Right lobe of liver (tissue), 6 donors: ENCODE data around the gene TUBB2B. TPM values are rescaled to one million over a fixed set of nuclear protein-coding genes. Genes with fewer than 3 reads are reported as not detected.
"Not testable (repeated sequence)": the region's sequence is repeated elsewhere in the genome, so short reads cannot be mapped to it uniquely, and the experiment has no call there.

ENCODE experiments used
- ATAC-seq, 4 donors: fragments of 200-7000 bp; cut with Tn5 transposase; one replicate each; pipeline ENCODE4 v1.9.1; 2020; ENCODE audit warnings: mild to moderate bottlenecking in 4 of 4, moderate library complexity in 4 of 4
- DNase-seq, 3 donors: peaks; one replicate each; pipeline ENCODE4 v3.0.0-alpha.2; 2020
- H3K27ac ChIP-seq, 3 donors: fragments of 200-600 bp; one replicate each; pipeline ENCODE4 v1.8.0; 2022
- H3K27me3 ChIP-seq, 2 donors: fragments of 200-600 bp; one replicate each; pipeline ENCODE4 v1.8.0; 2022
- H3K36me3 ChIP-seq, 4 donors: fragments of 200-600 bp; sonication (generic) in 1 of 4; one replicate each; pipeline versions ENCODE4 v1.5.1 to v1.8.0; 2017 to 2022; ENCODE audit warnings: control low read depth in 1 of 4
- H3K4me1 ChIP-seq, 4 donors: fragments of 200-600 bp; sonication (generic) in 1 of 4; one replicate each; pipeline versions ENCODE4 v1.5.1 to v1.8.0; 2017 to 2022; ENCODE audit warnings: control low read depth in 1 of 4
- H3K4me3 ChIP-seq, 3 donors: fragments of 200-600 bp; one replicate each; pipeline ENCODE4 v1.8.0; 2022
- H3K9me3 ChIP-seq, 4 donors: fragments of 200-600 bp; sonication (generic) in 1 of 4; one replicate each; pipeline versions ENCODE4 v1.5.1 to v1.8.0; 2017 to 2022; ENCODE audit warnings: control low read depth in 1 of 4
- CTCF ChIP-seq, 4 donors: fragments of 200-600 bp in 3 of 4; fragments of 450-650 bp in 1 of 4; IDR thresholded peaks; one replicate each; pipeline versions ENCODE4 v1.5.1 to v1.8.0; 2016 to 2022; ENCODE audit warnings: antibody characterized with exemption in 4 of 4, mild to moderate bottlenecking in 2 of 4
- POLR2A ChIP-seq: fragments of 450-650 bp; IDR thresholded peaks from one replicate; pipeline ENCODE4 v1.6.1; 2017; ENCODE audit warnings: antibody characterized with exemption, mild to moderate bottlenecking
- WGBS: methylation state at CpG from one replicate; pipeline ENCODE4 v1.1.6; 2018; ENCODE audit warnings: low coverage, low lambda C conversion rate; ENCODE audit not compliant: insufficient coverage; ENCODE audit errors: missing lambda C conversion rate; 5-methylcytosine and 5-hydroxymethylcytosine counted together
- intact Hi-C, 2 donors: fragments of 100-400 bp; cut with DNase I; formaldehyde crosslinking; loops; one replicate each; pipeline versions ENCODE4 v1.11.2 to v1.14.1; 2022
- total RNA-seq, 6 experiments: library from RNA; depleted of rRNA in 2 of 6; stranded (reverse); fragments of >200 nt in 2 of 6; fragmentation: NEBNext Ultra II Directional in 3 of 6; extraction: Animal tissue kit (Norgen Biotek cat#: 25700) in 3 of 6; gene quantifications; one replicate each; pipeline versions ENCODE4 v1.1.0 to v1.2.4, GENCODE V29; 2016 to 2023
- donor health status: DM: no; HTN: yes; CAD: no.
- donor health status: DM: no; HTN: no; CAD: no.
- donor health status: DM: no; HTN: no; CAD: no.
- donor health status: DM: no; HTN: yes; CAD: no.
- donor health status: DM: no; HTN: yes; CAD: no.

The TUBB2B gene
- total RNA-seq, 6 experiments from 2014 or later, result 1.0 to 3.9 (median 2.5) TPM

DNA sequence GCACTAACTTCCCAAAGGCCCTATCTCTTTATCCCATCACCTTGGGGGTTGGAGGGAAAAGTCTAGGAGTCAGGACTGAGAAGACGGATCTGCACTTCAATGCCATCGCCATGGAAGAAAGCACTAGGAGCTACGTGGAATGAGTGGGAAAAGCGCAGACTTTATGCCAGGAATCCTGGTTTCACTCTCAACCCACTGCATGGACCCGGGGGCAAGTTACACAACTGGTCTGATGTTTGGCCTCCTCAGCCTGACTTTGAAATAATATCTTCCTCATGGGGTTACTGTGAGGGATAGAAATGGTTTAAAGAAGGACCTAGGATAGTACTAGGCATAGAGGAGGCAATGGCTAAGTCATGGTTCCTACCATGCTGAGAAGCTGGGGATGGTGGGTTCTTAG is 17.8 kb upstream of the TUBB2B start:
- H3K4me1 ChIP-seq, result peaks cover 0 to 11% (median 2%) of the 10 kb centered on the region in 4 donors
- peak in 2 of 3 donors; percentile 59 to 71 for DNase-seq
- TF ChIP-seq POLR2A, result no peak
- TF ChIP-seq CTCF (IDR thresholded peaks at IDR 0.05), result no peak
- H3K27ac ChIP-seq, result peak overlapping the region; percentile 42 to 69 (median 47)
- peak; percentile 85 to 90 (median 88) for ATAC-seq
- H3K9me3 ChIP-seq, result no peaks in the 10 kb centered on the region
- no peaks in the 10 kb centered on the region for H3K36me3 ChIP-seq
- intact Hi-C loops, result no loop called here
- WGBS, result 46% methylated on average over 5 of the region's 5 CpGs
- H3K27me3 ChIP-seq, result no peaks in the 10 kb centered on the region
- no peak overlapping the region for H3K4me3 ChIP-seq

- H3K36me3 ChIP-seq, H3K9me3 ChIP-seq, H3K27me3 ChIP-seq, DNase-seq, H3K4me3 ChIP-seq, ATAC-seq, intact Hi-C loops: not testable (repeated sequence)
- WGBS, result 54% methylated on average over 7 of the region's 7 CpGs
- Histone ChIP-seq H3K4me1 (peaks cover 0 to 11% (median 2%) of the 10 kb centered on the region in 4 donors), H3K27ac (peak overlapping the region; percentile 42 to 69 (median 47))
Measured at GRCh38 chr6:3244832-3245161, 17.3 kb upstream of the TUBB2B start.

DNA sequence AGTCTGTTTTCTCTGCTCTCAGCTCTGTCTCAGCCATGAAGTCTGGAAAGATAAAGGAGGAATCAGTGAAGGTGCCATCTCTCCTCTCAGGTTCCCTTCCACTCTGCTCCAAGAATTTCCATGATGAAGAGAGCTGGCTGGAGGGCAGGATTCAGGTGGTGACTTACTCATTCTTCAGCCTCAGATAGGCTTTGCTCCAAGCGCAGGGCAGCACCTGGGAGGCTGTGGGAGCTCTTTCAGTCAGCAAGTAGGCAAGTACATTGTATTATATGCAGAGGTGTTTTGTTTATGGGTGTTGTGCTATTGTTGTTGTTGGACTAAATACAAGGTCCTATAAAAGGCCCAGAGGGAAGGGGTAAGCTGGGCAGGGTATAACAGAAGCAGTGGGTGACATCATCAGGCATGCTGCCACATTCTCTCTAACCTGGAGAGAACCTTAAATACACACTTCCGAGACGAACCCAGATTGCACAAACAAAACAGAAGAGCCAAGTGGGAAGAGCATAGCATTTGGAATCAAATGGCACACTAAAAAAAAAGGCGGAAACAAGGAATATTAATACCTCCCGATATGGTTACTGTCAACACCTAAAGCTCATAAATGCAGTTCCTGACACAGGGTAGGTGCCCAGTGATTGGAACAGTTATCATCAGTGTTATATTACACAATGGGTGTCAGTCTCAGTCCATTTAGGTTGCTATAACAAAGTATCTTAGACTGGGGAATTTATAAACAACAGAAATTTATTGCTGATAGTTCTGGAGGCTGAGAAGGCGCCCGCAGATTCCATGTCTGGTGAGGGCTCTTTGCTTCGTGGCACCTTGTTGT is 16.8 kb upstream of the TUBB2B start:
- WGBS, result 59% methylated on average over 5 of the region's 8 CpGs
- H3K9me3 ChIP-seq, result no peaks in the 10 kb centered on the region
- intact Hi-C loops, result no loop called here
- peak overlapping the region; percentile 42 to 69 (median 47) for H3K27ac ChIP-seq
- no peak overlapping the region for H3K4me3 ChIP-seq
- H3K27me3 ChIP-seq, result no peaks in the 10 kb centered on the region
- H3K36me3 ChIP-seq, result no peaks in the 10 kb centered on the region
- peaks cover 0 to 11% (median 2%) of the 10 kb centered on the region in 4 donors for H3K4me1 ChIP-seq
- ATAC-seq, result peak; percentile 43 to 80 (median 77)
- no peak for DNase-seq
- TF ChIP-seq POLR2A (no peak), CTCF (IDR thresholded peaks at IDR 0.05) (no peak)

- ATAC-seq (no peak), DNase-seq (no peak)
- no peak for TF ChIP-seq CTCF (IDR thresholded peaks at IDR 0.05)
- no peak for TF ChIP-seq POLR2A
- no peak overlapping the region for H3K27ac ChIP-seq
- H3K9me3 ChIP-seq, result no peaks in the 10 kb centered on the region
- peaks cover 0 to 11% (median 2%) of the 10 kb centered on the region in 4 donors for H3K4me1 ChIP-seq
- H3K4me3 ChIP-seq, result no peak overlapping the region
- intact Hi-C loops, result no loop called here
- H3K27me3 ChIP-seq, result no peaks in the 10 kb centered on the region
- WGBS, result 75% methylated on average over 3 of the region's 4 CpGs
- no peaks in the 10 kb centered on the region for H3K36me3 ChIP-seq
Measured at GRCh38 chr6:3242768-3243167, 15.3 kb upstream of the TUBB2B start.

DNA sequence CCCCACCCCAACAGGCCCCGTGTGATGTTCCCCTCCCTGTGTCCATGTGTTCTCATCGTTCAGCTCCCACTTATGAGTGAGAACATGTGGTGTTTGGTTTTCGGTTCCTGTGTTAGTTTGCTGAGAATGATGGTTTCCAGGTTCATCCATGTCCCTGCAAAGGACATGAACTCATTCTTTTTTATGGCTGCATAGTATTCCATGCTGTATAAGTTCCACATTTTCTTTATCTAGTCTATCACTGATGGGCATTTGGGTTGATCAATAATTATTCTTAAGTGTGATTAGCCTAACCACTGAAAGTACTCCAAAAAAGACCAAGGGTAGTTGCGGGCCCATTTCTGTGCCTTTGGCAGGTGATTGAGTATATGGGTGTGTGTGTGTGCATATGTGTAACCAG is 14.3 kb upstream of the TUBB2B start:
- 91% methylated on average over 4 of the region's 4 CpGs for WGBS
- H3K4me3 ChIP-seq, intact Hi-C loops, H3K27ac ChIP-seq, H3K9me3 ChIP-seq, H3K36me3 ChIP-seq, H3K27me3 ChIP-seq, ATAC-seq, DNase-seq: not testable (repeated sequence)
- H3K4me1 ChIP-seq, result peaks cover 0 to 11% (median 2%) of the 10 kb centered on the region in 4 donors
